ENCODE measurements around the gene PLEKHG4. TPM values are rescaled to one million over a fixed set of nuclear protein-coding genes. Genes with fewer than 3 reads are reported as not detected.

PLEKHG4 gene
- polyA plus RNA-seq, 1 experiment, result 25.2 TPM

- no peak for TF ChIP-seq CTCF (IDR thresholded peaks at IDR 0.05; ENCODE audit: insufficient read depth, low read depth, low read length)
- ChIA-PET POLR2A (interaction anchor here (0.6 kb wide), 1 partner anchor 39 kb away, joined by 3 read pairs; no protein-coding TSS in a partner anchor), CTCF (interaction anchor here (0.9 to 5.5 kb wide), 8 partner anchors 11 to 182 kb away, joined by 3 to 39 read pairs (median 6); no protein-coding TSS in a partner anchor)
- Histone ChIP-seq H3K27me3 (ENCODE audit: control insufficient read depth, insufficient read depth, low read length) (no peaks in the 10 kb centered on the region), H3K36me3 (ENCODE audit: control insufficient read depth, insufficient read depth, low read length) (peaks cover 1% of the 10 kb centered on the region), H3K4me3 (ENCODE audit: low read depth, low read length) (no peak overlapping the region)
- no peak for DNase-seq (ENCODE audit: low read depth)
These were observed 4.7 kb downstream of the PLEKHG4 start for GRCh38 chr16:67283826-67284555.

GRCh38 chr16:67284699-67285646 is 5.6 kb downstream of the PLEKHG4 start:
- H3K36me3 ChIP-seq (ENCODE audit: control insufficient read depth, insufficient read depth, low read length), result peaks cover 1% of the 10 kb centered on the region
- DNase-seq (ENCODE audit: low read depth), result no peak
- no peaks in the 10 kb centered on the region for H3K27me3 ChIP-seq (ENCODE audit: control insufficient read depth, insufficient read depth, low read length)
- peak; percentile 55 for TF ChIP-seq CTCF (IDR thresholded peaks at IDR 0.05; ENCODE audit: insufficient read depth, low read depth, low read length)
- H3K4me3 ChIP-seq (ENCODE audit: low read depth, low read length), result no peak overlapping the region
- ChIA-PET POLR2A (interaction anchor here (0.5 to 0.6 kb wide), 2 partner anchors 8 to 40 kb away, joined by 3 read pairs; no protein-coding TSS in a partner anchor), CTCF (interaction anchor here (0.7 to 5.5 kb wide), 12 partner anchors 10 to 181 kb away, joined by 3 to 39 read pairs (median 4); partner anchors contain the start of gene SLC9A5)

GRCh38 chr16:67286441-67287235 is 7.3 kb downstream of the PLEKHG4 start:
- Histone ChIP-seq H3K27me3 (ENCODE audit: control insufficient read depth, insufficient read depth, low read length) (no peaks in the 10 kb centered on the region), H3K4me3 (ENCODE audit: low read depth, low read length) (no peak overlapping the region), H3K36me3 (ENCODE audit: control insufficient read depth, insufficient read depth, low read length) (peaks cover 1% of the 10 kb centered on the region)
- ChIA-PET POLR2A (no interaction called here), CTCF (interaction anchor here (0.5 to 3.1 kb wide), 5 partner anchors 18 to 47 kb away, joined by 3 to 29 read pairs (median 3); partner anchors contain the start of gene SLC9A5)
- no peak for DNase-seq (ENCODE audit: low read depth)
- no peak for TF ChIP-seq CTCF (IDR thresholded peaks at IDR 0.05; ENCODE audit: insufficient read depth, low read depth, low read length)

- Histone ChIP-seq H3K4me3 (ENCODE audit: low read depth, low read length) (no peak overlapping the region), H3K27me3 (ENCODE audit: control insufficient read depth, insufficient read depth, low read length) (no peaks in the 10 kb centered on the region), H3K36me3 (ENCODE audit: control insufficient read depth, insufficient read depth, low read length) (peaks cover 1% of the 10 kb centered on the region)
- CTCF ChIA-PET, result interaction anchor here (1.6 kb wide), 1 partner anchor 27 kb away, joined by 4 read pairs; no protein-coding TSS in a partner anchor
- POLR2A ChIA-PET, result no interaction called here
- no peak for TF ChIP-seq CTCF (IDR thresholded peaks at IDR 0.05; ENCODE audit: insufficient read depth, low read depth, low read length)
- DNase-seq (ENCODE audit: low read depth), result no peak
These were observed 8.6 kb downstream of the PLEKHG4 start for GRCh38 chr16:67287960-67288359.

All from BJ (cell line).